AG20443 (cell line): ENCODE results near the gene ST6GALNAC3.
A peak's percentile ranks its signal among the peaks of the same experiment; 100 is the strongest.
"Not testable (repeated sequence)": the region's sequence is repeated elsewhere in the genome, so short reads cannot be mapped to it uniquely, and the experiment has no call there.

Source experiments
- DNase-seq: peaks from one replicate; pipeline ENCODE4 v3.0.0; 2012; ENCODE audit warnings: low spot score, mixed read lengths

The ST6GALNAC3 gene

DNA sequence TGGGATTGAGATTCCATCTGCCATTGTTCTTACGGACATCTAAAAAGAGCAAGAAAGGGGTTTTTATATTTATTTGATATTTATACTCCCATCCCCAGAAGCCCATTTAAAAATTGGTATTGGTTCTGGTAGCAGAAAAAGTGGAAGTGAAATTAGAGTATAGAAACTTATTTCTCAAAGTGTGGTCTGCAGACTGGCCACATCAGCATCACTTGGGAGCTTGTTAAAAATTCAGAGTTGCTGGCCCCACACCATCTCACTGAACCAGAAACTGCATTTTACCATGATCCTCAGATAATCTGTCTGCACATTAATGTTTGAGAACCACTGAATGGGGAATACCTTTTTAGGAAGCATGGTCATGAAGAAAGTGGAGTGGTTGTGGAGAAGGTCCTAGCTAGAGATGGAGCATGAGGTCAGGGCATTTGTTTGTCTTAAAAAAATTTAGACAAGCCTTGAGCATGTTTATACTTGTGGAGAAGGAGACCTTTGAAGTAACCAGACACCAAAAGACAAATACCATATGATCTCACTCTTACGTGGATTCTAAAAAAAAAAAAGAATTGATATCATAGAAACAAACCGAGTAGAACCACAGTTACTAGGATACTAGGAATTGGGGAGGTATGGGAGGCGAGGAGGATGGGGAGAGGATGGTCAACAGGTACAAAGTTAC, 116.3 kb downstream of the ST6GALNAC3 start:
- no peak for DNase-seq

DNA sequence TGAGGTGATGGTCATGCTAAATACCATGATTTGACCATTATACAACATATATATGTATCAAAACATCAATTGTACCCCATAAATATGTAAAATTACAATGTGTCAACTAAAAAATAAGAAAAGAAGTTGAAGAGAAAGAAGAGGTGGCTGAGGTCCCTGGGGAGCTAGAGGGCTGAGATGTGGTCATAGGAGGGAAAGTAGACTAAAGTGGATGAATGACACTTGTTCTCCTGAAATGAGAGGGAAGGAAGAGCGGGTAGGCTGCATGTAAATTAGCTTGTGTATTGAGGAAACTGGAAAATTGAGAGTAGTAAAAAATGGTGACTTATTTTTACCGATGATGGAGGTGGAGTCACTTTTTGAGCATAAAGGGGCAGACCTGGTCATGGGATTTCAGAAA, 117.0 kb downstream of the ST6GALNAC3 start:
- no peak for DNase-seq

- no peak for DNase-seq
These were observed 123.9 kb downstream of the ST6GALNAC3 start for GRCh38 chr1:76198452-76198851.

- DNase-seq: no peak
These were observed 128.1 kb downstream of the ST6GALNAC3 start for GRCh38 chr1:76202670-76203069.

DNA sequence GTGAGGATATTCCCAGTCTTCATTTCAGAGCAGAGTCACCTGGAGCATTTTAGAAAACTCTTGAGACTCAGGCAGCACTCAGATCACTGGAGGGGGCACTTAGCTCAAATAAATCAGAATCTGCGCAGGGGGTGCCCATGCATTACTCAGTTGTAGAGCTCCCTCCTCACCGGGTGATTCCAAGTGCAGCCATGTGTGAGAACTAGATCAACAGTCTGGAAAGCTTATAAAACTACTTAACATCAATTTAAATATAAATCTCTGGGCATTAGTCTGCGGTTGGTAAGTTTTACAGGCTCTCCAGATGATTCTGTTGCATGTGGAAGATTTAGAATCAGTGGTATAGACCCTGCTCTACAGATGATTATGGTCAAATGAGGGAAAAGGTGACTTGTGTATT, 128.6 kb downstream of the ST6GALNAC3 start:
- DNase-seq: no peak

- no peak for DNase-seq
These were observed 134.7 kb downstream of the ST6GALNAC3 start for GRCh38 chr1:76209238-76209637.

- no peak for DNase-seq
These were observed 135.1 kb downstream of the ST6GALNAC3 start for GRCh38 chr1:76209648-76210047.

GRCh38 chr1:76210160-76210559, 135.6 kb downstream of the ST6GALNAC3 start:
- no peak for DNase-seq

DNA sequence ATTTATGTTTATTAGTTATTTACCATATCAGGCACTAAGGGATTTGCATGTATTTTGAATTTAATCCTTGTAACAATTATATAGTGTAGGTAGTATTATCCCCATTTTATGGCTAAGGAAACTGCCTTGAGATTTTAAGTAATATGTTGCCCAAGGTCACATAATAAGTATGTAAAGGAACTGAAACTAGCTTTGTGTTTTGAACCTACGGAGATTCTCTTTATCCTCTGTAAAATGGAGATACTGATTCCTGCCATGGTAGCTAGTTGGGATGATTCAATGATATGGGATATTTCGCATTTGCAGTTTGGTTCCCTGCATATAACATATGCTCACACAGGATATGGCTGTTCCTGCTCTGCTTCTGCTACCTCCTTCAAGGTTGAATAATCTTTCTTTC, 144.3 kb downstream of the ST6GALNAC3 start:
- no peak for DNase-seq

DNA sequence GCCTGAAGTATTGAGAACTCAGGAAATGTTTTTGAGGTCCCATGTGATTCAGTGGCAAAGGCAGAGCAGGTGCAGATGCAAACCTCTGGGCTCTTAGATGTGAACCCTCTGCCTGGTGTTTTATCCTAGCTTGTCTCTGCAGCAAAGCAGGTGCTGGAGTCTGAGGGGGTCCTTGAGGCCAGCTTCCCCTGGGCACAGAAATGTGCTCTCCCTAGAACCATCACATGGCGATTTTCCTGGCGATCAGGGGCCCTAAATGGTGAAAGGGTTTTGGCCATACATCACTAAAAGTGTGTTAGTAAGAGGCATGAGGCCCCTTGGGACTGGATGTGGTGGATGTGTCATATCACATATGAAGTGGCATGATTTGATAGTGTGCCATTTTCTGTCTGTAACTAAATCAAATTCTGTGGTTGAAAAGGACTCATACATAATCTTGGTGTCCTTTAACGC, 144.8 kb downstream of the ST6GALNAC3 start:
- no peak for DNase-seq

GRCh38 chr1:76224752-76225151, 150.2 kb downstream of the ST6GALNAC3 start:
- DNase-seq: no peak

GRCh38 chr1:76225526-76225925, 151.0 kb downstream of the ST6GALNAC3 start:
- no peak for DNase-seq

DNA sequence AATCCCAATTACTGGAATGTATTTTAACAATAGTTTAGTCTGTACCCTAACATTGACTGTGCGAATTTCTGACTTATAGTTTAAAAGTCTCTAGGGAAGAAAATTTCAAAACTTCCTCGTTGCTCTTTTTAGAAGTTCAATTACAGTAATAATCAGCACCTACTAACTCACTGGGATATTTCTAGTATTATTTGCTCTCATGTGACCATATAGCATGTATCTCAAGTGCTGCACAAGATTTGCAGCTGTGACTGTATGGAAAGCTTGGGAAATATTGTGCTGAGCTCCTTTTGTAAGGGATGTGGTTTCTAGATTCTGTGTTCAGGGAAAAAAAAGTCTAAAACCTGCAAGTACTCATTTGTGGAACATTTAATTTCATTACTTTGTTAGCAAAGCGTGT, 153.1 kb downstream of the ST6GALNAC3 start:
- no peak for DNase-seq

- no peak for DNase-seq
These were observed 154.9 kb downstream of the ST6GALNAC3 start for GRCh38 chr1:76229279-76230005.

GRCh38 chr1:76230842-76231281, 156.3 kb downstream of the ST6GALNAC3 start:
- no peak for DNase-seq

GRCh38 chr1:76231320-76231719, 156.8 kb downstream of the ST6GALNAC3 start:
- no peak for DNase-seq

DNA sequence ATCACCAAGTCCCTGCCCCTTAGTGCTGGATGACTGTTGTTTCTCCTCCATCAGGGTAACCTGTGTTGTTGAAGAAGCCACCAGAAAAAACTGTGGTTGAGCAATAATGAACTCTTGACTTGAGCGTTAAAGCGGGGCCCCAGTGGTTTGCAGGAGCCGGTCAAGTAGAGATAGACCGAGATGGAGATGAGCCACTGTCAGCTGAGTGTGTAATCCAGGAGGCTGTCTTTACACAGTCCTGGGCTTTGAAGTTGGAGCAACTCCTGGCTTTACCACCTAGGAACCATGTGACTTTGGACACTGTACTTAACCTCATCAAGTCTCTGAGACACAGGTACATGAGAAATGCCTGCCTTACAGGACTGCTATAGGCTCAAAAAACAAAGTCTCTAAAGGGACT, 158.1 kb downstream of the ST6GALNAC3 start:
- DNase-seq: no peak

DNA sequence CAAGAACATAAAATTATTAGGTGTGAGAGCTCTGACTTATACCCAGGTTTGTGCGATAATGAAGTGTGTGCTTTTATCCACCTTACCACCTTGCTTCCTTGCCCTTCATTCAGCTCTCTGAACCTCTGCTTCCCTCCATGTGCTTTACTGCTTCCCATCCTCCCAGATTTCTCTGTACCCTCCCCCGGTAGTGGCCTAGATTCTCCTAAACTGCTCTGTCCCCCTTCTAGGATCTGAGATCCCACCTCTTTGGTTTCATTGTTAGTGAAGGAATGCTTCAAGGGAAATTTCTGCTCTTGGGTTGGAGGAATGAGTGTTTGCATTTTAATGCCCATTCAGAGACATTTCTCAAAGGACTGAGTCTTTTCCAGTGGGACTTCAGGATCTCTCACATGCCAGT, 159.5 kb downstream of the ST6GALNAC3 start:
- DNase-seq: no peak

GRCh38 chr1:76237211-76237610, 162.7 kb downstream of the ST6GALNAC3 start:
- DNase-seq: no peak

DNA sequence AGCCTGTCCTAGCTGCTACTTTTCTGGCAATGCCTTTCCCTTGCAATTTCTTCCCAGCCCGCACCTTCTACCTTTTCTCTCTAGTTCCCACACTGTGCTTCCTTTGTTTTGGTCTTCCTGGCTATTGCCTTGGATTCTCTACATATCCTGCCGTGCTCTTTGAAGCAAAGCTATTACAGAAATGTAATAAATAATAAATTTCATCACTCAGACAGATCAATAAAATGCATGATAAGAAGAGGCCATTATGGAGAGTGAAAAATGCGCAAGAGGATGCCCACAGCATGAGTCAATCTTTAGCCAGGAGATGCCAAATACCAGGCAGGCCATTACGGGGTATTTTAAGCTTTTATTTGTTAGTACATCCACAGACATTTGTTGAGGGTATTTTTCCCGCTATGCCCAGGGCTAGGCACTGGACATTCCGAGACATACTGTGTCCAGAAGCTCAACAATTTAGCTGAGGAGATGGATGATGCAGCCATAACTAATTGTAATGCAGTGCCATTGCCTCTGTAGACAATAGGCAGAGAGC, 163.6 kb downstream of the ST6GALNAC3 start:
- peak; percentile 25 for DNase-seq

DNA sequence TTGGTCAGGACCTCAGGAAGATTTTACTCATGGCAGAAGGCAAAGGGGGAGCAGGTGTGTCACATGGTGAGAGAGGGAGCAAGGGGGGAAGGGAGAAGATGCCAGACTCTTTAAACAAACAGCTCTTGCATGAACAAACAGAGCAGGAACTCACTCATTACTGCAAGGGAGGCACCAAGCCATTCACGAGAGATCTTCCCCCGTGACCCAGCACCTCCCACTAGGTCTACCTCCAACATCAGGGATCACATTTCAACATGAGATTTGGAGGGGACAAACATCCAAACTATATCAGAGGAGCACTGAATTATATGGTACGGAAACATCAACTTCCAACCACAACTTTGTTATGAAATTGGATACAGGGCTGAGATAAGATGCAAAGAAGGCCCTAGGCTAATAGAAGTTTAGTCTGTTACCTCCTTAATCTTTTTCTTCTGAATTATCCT, 164.9 kb downstream of the ST6GALNAC3 start:
- no peak for DNase-seq

GRCh38 chr1:76240316-76240715, 165.8 kb downstream of the ST6GALNAC3 start:
- DNase-seq: no peak

- not testable (repeated sequence) for DNase-seq
These were observed 168.0 kb downstream of the ST6GALNAC3 start for GRCh38 chr1:76242587-76242986.
